ENCODE results near the gene NFKBIB.

NFKBIB gene

DNA sequence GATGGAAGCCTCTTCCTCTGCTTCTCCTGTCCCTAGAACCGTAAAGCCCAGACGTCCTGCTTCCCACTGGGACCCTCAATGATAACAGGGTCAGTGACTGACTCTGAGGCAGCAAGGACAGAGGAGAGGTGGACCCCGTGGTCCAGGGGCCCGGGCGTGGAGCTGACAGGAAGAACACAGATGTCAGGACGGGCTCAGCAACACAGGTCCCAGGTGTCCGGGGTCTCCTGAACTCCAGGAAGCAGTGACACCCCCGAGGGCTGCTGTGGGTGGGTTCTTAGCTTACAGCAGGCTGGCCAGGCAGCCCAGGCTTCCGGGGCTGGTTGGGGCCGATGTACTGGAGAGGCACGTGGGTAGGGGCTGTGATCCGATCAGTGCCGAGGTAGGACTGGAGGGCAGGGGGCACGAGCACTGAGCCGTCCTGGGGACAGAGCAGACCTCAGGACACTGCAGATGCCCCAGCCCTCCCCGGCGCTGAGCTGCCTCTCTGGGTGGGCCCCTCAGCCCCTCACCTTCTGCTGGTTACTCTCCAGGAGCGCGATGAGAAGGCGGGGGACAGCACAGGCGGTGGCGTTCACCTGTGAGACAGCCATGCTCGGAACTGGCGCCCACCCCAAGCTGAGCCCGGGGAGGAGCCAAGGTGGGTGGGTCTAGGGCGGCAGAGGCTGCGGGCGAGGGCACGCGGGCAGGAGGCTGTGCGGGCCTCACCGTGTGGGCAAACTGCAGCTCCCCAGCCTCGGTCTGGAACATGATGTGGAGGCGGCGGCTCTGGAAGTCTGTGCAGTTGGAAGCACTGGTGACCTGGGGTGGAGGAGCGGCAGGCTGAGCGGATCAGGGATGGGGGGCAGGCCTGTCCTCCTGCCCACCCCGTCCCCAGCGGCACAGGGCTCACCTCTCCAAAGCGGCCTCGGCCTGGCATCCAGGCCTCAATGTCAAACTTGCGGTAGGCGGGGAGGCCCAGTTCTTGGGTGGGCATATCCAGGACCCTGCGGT lies 15.9 kb downstream of the NFKBIB start:
- TF ChIP-seq TCF12 (IDR thresholded peaks at IDR 0.05; ENCODE audit: low read depth) (no peak), NFIC (IDR thresholded peaks at IDR 0.05) (no peak), YY1 (IDR thresholded peaks at IDR 0.05; ENCODE audit: low read depth) (no peak)

DNA sequence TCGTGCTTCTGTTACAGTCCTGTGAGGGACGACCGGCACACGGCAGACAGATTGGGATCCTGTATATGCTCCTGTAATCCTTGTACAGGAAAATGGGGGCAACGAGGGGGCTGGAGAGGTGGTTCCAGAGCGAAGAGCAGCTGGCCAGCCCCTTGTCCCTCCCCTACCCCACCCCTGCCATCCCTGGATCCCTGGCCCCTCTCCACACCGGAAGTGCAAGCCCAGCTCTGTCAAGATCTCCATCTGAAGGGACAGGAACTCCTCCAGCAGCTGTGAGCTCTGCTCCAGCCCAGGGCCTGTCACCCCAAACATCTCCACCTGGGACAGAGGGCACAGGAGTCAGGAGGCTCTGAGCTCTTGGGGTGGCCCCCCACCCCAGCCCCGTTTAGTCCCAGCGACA lies 17.7 kb downstream of the NFKBIB start:
- TF ChIP-seq, protein P1, sequence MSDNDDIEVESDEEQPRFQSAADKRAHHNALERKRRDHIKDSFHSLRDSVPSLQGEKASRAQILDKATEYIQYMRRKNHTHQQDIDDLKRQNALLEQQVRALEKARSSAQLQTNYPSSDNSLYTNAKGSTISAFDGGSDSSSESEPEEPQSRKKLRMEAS (IDR thresholded peaks at IDR 0.05): no peak
- TF ChIP-seq, protein P2, sequence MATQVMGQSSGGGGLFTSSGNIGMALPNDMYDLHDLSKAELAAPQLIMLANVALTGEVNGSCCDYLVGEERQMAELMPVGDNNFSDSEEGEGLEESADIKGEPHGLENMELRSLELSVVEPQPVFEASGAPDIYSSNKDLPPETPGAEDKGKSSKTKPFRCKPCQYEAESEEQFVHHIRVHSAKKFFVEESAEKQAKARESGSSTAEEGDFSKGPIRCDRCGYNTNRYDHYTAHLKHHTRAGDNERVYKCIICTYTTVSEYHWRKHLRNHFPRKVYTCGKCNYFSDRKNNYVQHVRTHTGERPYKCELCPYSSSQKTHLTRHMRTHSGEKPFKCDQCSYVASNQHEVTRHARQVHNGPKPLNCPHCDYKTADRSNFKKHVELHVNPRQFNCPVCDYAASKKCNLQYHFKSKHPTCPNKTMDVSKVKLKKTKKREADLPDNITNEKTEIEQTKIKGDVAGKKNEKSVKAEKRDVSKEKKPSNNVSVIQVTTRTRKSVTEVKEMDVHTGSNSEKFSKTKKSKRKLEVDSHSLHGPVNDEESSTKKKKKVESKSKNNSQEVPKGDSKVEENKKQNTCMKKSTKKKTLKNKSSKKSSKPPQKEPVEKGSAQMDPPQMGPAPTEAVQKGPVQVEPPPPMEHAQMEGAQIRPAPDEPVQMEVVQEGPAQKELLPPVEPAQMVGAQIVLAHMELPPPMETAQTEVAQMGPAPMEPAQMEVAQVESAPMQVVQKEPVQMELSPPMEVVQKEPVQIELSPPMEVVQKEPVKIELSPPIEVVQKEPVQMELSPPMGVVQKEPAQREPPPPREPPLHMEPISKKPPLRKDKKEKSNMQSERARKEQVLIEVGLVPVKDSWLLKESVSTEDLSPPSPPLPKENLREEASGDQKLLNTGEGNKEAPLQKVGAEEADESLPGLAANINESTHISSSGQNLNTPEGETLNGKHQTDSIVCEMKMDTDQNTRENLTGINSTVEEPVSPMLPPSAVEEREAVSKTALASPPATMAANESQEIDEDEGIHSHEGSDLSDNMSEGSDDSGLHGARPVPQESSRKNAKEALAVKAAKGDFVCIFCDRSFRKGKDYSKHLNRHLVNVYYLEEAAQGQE (IDR thresholded peaks at IDR 0.05; ENCODE audit: low read depth): no peak
- TF ChIP-seq NFIC (IDR thresholded peaks at IDR 0.05) (no peak), RAD21 (IDR thresholded peaks at IDR 0.05; ENCODE audit: low read depth) (no peak), CEBPB (IDR thresholded peaks at IDR 0.05) (no peak), TEAD4 (IDR thresholded peaks at IDR 0.05) (no peak), CREB1 (IDR thresholded peaks at IDR 0.05; ENCODE audit: low read depth) (no peak), ZBTB7A (IDR thresholded peaks at IDR 0.05; ENCODE audit: low read depth) (no peak), EGR1 (IDR thresholded peaks at IDR 0.05) (no peak), YY1 (IDR thresholded peaks at IDR 0.05; ENCODE audit: low read depth) (no peak), EP300 (IDR thresholded peaks at IDR 0.05; ENCODE audit: borderline replicate concordance) (no peak), TAF1 (IDR thresholded peaks at IDR 0.05; ENCODE audit: low read depth) (no peak)
- TF ChIP-seq, protein P3, sequence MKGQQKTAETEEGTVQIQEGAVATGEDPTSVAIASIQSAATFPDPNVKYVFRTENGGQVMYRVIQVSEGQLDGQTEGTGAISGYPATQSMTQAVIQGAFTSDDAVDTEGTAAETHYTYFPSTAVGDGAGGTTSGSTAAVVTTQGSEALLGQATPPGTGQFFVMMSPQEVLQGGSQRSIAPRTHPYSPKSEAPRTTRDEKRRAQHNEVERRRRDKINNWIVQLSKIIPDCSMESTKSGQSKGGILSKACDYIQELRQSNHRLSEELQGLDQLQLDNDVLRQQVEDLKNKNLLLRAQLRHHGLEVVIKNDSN (IDR thresholded peaks at IDR 0.05): no peak

DNA sequence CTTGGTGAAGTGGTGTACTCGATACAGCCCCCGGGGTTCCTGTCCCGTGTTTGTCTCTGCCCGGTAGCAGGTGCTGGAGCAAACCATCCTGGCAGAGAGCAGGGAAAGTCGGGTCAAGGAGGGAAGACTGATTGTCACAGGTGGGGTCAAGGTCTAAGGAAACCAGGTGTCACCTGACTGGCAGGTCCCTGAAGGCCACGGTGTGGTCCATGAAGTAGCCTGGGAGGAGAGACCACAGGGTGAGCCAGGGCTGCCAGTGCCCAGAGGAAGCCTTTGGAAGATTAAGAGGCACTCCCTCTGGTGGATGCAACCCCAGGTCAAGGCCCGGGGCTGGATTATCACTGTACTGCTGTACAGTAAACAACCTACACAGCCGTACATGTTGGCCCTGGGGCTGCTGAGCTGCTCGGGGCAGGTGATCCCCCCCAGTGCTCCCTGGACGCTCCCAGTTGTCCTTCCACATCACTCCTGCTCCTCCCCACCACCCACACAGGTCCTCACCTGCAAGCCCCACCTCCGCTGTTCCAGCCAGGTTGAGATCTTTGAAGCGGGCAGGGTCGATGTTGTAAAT lies 18.2 kb downstream of the NFKBIB start:
- TF ChIP-seq EGR1 (IDR thresholded peaks at IDR 0.05): no peak
- no peak for TF ChIP-seq TEAD4 (IDR thresholded peaks at IDR 0.05)

DNA sequence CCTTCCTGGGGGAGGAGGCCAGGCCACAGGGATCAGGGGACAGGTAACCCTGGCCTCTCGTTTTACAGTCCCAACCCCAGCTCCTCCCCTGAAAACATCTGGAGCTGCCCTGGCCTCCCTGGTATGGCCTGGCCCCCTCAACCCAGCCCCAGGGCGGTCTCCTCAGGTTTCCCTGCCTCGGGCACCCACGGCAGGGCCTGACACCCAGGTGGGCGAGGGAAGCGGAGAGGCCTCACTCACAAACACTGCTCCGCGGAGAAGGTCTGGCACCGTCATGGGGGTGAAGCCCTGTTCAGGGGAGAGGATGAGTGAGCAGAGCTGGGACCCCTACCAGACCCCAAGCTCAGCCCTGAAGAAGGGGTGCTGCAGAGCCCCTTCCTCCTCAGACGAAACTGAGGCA lies 18.8 kb downstream of the NFKBIB start:
- TF ChIP-seq YY1 (IDR thresholded peaks at IDR 0.05; ENCODE audit: low read depth) (no peak), TEAD4 (IDR thresholded peaks at IDR 0.05) (no peak), EP300 (IDR thresholded peaks at IDR 0.05; ENCODE audit: borderline replicate concordance) (no peak), TCF12 (IDR thresholded peaks at IDR 0.05; ENCODE audit: low read depth) (no peak), ZBTB7A (IDR thresholded peaks at IDR 0.05; ENCODE audit: low read depth) (no peak)

DNA sequence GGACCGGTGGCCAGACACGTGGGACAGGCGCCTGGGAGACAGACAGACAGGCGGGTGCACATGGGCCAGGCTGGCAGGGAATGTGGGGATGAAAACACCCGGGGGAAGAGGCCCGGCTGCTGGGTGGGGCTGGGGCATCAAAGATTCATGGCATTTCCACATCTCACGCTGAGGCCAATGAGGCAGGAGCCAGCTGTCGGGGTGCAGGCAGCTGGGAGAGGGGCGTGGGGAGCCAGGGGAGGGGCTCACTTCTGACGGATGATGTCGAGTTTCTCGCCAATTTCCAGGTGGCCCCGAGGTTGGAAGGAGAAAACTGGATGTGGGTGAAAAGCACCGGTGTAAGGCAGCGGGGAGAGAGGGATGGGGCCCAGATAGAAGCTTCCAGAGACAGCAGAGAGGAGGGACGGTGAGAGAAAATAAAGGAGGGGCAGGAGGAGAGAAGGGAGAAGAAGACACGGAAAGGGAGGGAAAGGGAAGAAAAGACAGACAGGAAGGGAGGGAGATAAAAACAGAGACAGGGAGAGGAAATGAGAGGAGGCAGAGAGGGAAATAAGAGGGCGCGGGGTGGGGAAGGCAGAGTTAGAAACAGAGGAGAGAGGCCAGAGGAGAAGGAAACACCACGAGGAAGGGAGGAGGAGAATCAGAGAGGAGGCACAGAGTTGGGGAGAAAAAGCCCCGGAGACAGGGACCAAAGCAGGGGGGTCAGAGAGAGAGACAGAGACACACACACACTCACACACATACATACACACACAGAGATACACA lies 20.2 kb downstream of the NFKBIB start:
- TF ChIP-seq CREB1 (IDR thresholded peaks at IDR 0.05; ENCODE audit: low read depth) (no peak), RAD21 (IDR thresholded peaks at IDR 0.05; ENCODE audit: low read depth) (no peak), YY1 (IDR thresholded peaks at IDR 0.05; ENCODE audit: low read depth) (no peak), EGR1 (IDR thresholded peaks at IDR 0.05) (no peak), CEBPB (IDR thresholded peaks at IDR 0.05) (no peak), ZBTB7A (IDR thresholded peaks at IDR 0.05; ENCODE audit: low read depth) (no peak), TAF1 (IDR thresholded peaks at IDR 0.05; ENCODE audit: low read depth) (no peak), EP300 (IDR thresholded peaks at IDR 0.05; ENCODE audit: borderline replicate concordance) (no peak), FOXM1 (IDR thresholded peaks at IDR 0.05; ENCODE audit: borderline replicate concordance, low read depth) (no peak), NFIC (IDR thresholded peaks at IDR 0.05) (no peak), TCF12 (IDR thresholded peaks at IDR 0.05; ENCODE audit: low read depth) (no peak), TEAD4 (IDR thresholded peaks at IDR 0.05) (no peak)
- TF ChIP-seq, protein P3 (IDR thresholded peaks at IDR 0.05): no peak
- TF ChIP-seq, protein P1 (IDR thresholded peaks at IDR 0.05): no peak
- TF ChIP-seq, protein P2 (IDR thresholded peaks at IDR 0.05; ENCODE audit: low read depth): no peak

Measured in Ishikawa (cell line).